Measurements from ENCODE around the gene CYP4A22. TPM values are rescaled to one million over a fixed set of nuclear protein-coding genes. Genes with fewer than 3 reads are reported as not detected.

The CYP4A22 gene
- total RNA-seq, 1 experiment from 2014 or later: not detected

DNA sequence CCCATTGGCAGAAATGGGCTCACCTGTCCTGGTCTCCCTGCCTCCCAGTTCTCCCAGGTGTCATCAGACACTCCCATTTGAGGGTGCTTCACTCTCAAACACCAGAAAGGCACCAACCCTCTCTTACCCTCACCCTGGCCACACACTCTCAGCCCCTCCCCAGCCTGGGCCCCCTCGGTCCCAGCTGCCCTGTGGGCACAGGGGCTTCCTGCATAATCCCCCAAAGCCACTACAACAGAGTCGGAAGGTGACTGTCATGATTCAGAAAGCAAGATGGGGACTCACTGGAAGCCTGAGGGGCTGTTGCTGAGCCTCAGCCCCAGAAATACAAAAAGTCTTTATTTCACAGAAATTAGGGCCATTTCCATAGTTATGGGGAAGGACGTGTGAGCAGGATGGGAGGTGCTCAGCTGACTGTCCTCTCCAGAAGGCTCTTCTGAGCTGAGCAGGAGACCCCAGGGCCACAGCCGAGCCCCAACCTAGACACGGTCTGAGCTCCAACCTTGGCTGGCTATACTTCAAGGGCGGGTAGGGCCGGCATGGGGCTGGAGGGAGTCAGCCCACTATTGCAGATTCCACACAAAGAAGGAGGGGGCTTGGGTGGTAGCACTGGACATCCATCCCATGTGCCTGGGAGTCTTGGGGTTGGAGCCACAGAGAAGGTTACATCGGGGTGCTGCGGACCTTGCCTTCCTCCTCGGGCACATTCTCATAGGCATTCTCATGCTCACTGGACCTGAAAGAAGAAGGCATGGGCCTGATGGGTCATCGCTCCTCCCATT is 46.3 kb downstream of the CYP4A22 start:
- in situ Hi-C loops (cut with HindIII; ENCODE audit: low pct_unique_long_range_greater_than_20kb, low sequenced_read_pairs): no loop called here
- no peak for TF ChIP-seq TCF7L2 (IDR thresholded peaks at IDR 0.05; ENCODE audit: low read depth, low read length)
- TF ChIP-seq, protein P1, sequence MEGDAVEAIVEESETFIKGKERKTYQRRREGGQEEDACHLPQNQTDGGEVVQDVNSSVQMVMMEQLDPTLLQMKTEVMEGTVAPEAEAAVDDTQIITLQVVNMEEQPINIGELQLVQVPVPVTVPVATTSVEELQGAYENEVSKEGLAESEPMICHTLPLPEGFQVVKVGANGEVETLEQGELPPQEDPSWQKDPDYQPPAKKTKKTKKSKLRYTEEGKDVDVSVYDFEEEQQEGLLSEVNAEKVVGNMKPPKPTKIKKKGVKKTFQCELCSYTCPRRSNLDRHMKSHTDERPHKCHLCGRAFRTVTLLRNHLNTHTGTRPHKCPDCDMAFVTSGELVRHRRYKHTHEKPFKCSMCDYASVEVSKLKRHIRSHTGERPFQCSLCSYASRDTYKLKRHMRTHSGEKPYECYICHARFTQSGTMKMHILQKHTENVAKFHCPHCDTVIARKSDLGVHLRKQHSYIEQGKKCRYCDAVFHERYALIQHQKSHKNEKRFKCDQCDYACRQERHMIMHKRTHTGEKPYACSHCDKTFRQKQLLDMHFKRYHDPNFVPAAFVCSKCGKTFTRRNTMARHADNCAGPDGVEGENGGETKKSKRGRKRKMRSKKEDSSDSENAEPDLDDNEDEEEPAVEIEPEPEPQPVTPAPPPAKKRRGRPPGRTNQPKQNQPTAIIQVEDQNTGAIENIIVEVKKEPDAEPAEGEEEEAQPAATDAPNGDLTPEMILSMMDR (IDR thresholded peaks at IDR 0.05): no peak
- H3K36me3 ChIP-seq (ENCODE audit: control insufficient read depth, insufficient read depth, low read length): no peaks in the 10 kb centered on the region
- ATAC-seq (no peak), DNase-seq (ENCODE audit: low read depth, low spot score) (no peak)
- no peaks in the 10 kb centered on the region for H3K9me3 ChIP-seq (ENCODE audit: control insufficient read depth, insufficient read depth, low read depth, low read length)
- ChIA-PET POLR2A (no interaction called here), CTCF (interaction anchor here (1.2 to 1.4 kb wide), 2 partner anchors 10 to 79 kb away, joined by 4 to 5 read pairs; no protein-coding TSS in a partner anchor)
- no peak overlapping the region for H3K27ac ChIP-seq (ENCODE audit: low read length)
- no peak overlapping the region for H3K4me3 ChIP-seq (ENCODE audit: low read depth in 2 of 2, low read length in 2 of 2)
- intact Hi-C loops (cut with micrococcal nuclease; ENCODE audit: unreplicated experiment): no loop called here
- no TSS peak for BruUV-seq (replicated peaks)
- H3K4me1 ChIP-seq (ENCODE audit: control insufficient read depth, insufficient read depth, low read length): no peaks in the 10 kb centered on the region
- H3K27me3 ChIP-seq (ENCODE audit: control insufficient read depth, insufficient read depth, low read length): no peaks in the 10 kb centered on the region

DNA sequence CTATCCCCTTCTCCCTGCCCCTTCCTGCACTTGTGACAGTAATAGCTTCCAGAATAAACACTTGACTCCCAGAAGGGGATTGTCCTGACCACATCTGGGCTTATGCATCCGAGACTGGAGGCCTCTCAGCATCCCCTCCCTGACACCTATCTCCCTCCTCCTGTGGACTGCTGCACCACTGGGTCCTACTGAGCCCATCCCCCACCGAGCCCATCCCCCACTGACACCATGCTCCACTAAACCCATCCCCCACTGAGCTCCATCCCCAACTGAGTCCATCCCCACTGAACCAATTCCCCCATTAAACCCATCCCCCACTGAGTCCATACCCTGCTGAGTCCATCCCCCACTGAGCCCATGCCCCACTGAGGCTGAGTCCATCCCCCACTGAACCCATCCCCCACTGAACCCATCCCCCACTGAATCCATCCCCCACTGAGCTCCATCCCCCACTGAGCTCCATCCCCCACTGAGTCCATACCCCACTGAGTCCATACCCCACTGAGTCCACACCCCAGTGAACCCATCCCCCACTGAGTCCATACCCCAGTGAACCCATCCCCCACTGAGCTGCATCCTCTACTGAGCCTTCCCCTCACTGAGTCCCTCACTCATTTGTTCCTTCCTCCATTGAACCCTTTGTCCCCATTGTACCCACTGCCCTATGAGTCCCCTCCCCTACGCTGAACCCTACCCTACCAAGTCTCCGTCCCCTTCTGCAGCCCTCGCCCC is 47.0 kb downstream of the CYP4A22 start:
- intact Hi-C loops (cut with micrococcal nuclease; ENCODE audit: unreplicated experiment): no loop called here

More for the DNA sequence above, 47.0 kb downstream of the CYP4A22 start:
- no peak for ATAC-seq
- TF ChIP-seq POLR2AphosphoS5 (IDR thresholded peaks at IDR 0.05; ENCODE audit: low read depth, low read length): no peak
- TF ChIP-seq, protein P2, sequence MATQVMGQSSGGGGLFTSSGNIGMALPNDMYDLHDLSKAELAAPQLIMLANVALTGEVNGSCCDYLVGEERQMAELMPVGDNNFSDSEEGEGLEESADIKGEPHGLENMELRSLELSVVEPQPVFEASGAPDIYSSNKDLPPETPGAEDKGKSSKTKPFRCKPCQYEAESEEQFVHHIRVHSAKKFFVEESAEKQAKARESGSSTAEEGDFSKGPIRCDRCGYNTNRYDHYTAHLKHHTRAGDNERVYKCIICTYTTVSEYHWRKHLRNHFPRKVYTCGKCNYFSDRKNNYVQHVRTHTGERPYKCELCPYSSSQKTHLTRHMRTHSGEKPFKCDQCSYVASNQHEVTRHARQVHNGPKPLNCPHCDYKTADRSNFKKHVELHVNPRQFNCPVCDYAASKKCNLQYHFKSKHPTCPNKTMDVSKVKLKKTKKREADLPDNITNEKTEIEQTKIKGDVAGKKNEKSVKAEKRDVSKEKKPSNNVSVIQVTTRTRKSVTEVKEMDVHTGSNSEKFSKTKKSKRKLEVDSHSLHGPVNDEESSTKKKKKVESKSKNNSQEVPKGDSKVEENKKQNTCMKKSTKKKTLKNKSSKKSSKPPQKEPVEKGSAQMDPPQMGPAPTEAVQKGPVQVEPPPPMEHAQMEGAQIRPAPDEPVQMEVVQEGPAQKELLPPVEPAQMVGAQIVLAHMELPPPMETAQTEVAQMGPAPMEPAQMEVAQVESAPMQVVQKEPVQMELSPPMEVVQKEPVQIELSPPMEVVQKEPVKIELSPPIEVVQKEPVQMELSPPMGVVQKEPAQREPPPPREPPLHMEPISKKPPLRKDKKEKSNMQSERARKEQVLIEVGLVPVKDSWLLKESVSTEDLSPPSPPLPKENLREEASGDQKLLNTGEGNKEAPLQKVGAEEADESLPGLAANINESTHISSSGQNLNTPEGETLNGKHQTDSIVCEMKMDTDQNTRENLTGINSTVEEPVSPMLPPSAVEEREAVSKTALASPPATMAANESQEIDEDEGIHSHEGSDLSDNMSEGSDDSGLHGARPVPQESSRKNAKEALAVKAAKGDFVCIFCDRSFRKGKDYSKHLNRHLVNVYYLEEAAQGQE (IDR thresholded peaks at IDR 0.05; ENCODE audit: insufficient read depth in 1 of 2, low read depth in 2 of 2, low read length in 1 of 2): no peak
- no peak for TF ChIP-seq TCF7L2 (IDR thresholded peaks at IDR 0.05; ENCODE audit: low read depth, low read length)
- TF ChIP-seq, protein P1 (IDR thresholded peaks at IDR 0.05): no peak
- TF ChIP-seq SIN3A (IDR thresholded peaks at IDR 0.05; ENCODE audit: borderline replicate concordance, insufficient read depth, low read depth, low read length): no peak
- ChIA-PET POLR2A (no interaction called here), CTCF (no interaction called here)
- no peaks in the 10 kb centered on the region for H3K4me1 ChIP-seq (ENCODE audit: control insufficient read depth, insufficient read depth, low read length)
- BruUV-seq (replicated peaks): no TSS peak
- no peak overlapping the region for H3K4me3 ChIP-seq (ENCODE audit: low read depth in 2 of 2, low read length in 2 of 2)
- in situ Hi-C loops (cut with HindIII; ENCODE audit: low pct_unique_long_range_greater_than_20kb, low sequenced_read_pairs): no loop called here
- H3K9me3 ChIP-seq (ENCODE audit: control insufficient read depth, insufficient read depth, low read depth, low read length): no peaks in the 10 kb centered on the region
- H3K36me3 ChIP-seq (ENCODE audit: control insufficient read depth, insufficient read depth, low read length): no peaks in the 10 kb centered on the region
- DNase-seq (ENCODE audit: low read depth, low spot score): no peak
- no peak overlapping the region for H3K27ac ChIP-seq (ENCODE audit: low read length)
- no peaks in the 10 kb centered on the region for H3K27me3 ChIP-seq (ENCODE audit: control insufficient read depth, insufficient read depth, low read length)

All from Panc1 (cell line).